ENCODE results near the gene ZNF398. TPM values are rescaled to one million over a fixed set of nuclear protein-coding genes. Genes with fewer than 3 reads are reported as not detected.
"Not testable (repeated sequence)": the region's sequence is repeated elsewhere in the genome, so short reads cannot be mapped to it uniquely, and the experiment has no call there.

The ZNF398 gene
- total and polyA plus RNA-seq, 11 donors = 2.1 to 14.4 (median 8.4) TPM

DNA sequence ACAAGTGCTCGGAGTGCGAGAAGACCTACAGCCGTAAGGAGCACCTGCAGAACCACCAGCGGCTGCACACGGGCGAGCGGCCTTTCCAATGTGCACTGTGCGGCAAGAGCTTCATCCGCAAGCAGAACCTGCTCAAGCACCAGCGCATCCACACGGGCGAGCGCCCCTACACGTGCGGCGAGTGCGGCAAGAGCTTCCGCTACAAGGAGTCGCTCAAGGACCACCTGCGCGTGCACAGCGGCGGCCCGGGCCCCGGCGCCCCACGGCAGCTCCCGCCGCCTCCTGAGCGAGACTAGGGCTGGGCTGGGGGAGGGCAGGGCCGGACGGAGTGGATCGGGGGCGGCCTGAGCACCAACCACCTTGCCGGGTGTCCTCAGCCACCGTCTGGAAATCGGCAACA lies 77.1 kb downstream of the ZNF398 start:
- TF ChIP-seq POLR2A (IDR thresholded peaks at IDR 0.05) = no peak
- TF ChIP-seq CTCF (IDR thresholded peaks at IDR 0.05) = no peak
- H3K36me3 ChIP-seq = peaks cover 0 to 62% (median 55%) of the 10 kb centered on the region in 9 donors
- intact Hi-C loops (cut with DNase I) = no loop called here
- WGBS, 4 donors = 96 to 99% (median 98%) methylated on average over 27 to 37 of the region's 37 CpGs
- no peaks in the 10 kb centered on the region for H3K27me3 ChIP-seq
- no peak overlapping the region for H3K27ac ChIP-seq
- no peak overlapping the region for H3K4me3 ChIP-seq
- DNase-seq (no peak), ATAC-seq (peak in 1 of 4 donors; percentile 6)
- no peaks in the 10 kb centered on the region for H3K4me1 ChIP-seq
- H3K9me3 ChIP-seq = no peaks in the 10 kb centered on the region

GRCh38 chr7:149225106-149225505 lies 77.9 kb downstream of the ZNF398 start:
- intact Hi-C loops (cut with DNase I) = no loop called here
- H3K27ac ChIP-seq = no peak overlapping the region
- peaks cover 0 to 55% (median 47%) of the 10 kb centered on the region in 9 donors for H3K36me3 ChIP-seq
- H3K27me3 ChIP-seq = no peaks in the 10 kb centered on the region
- no peak for DNase-seq
- no peaks in the 10 kb centered on the region for H3K9me3 ChIP-seq
- no peak for TF ChIP-seq CTCF (IDR thresholded peaks at IDR 0.05)
- no peak for TF ChIP-seq POLR2A (IDR thresholded peaks at IDR 0.05)
- no peaks in the 10 kb centered on the region for H3K4me1 ChIP-seq
- no peak overlapping the region for H3K4me3 ChIP-seq
- WGBS, 4 donors = 93 to 96% (median 94%) methylated on average over 18 to 19 of the region's 19 CpGs
- no peak for ATAC-seq

- 93 to 94% (median 93%) methylated on average over 12 to 22 of the region's 22 CpGs for WGBS, 4 donors
- Histone ChIP-seq H3K4me1 (no peaks in the 10 kb centered on the region), H3K36me3 (peaks cover 0 to 49% (median 42%) of the 10 kb centered on the region in 9 donors), H3K27ac (no peak overlapping the region), H3K9me3 (no peaks in the 10 kb centered on the region), H3K4me3 (no peak overlapping the region), H3K27me3 (no peaks in the 10 kb centered on the region)
- TF ChIP-seq CTCF (IDR thresholded peaks at IDR 0.05) (no peak), POLR2A (IDR thresholded peaks at IDR 0.05) (no peak)
- DNase-seq (no peak), ATAC-seq (peak in 2 of 4 donors; percentile 3 to 18)
- intact Hi-C loops (cut with DNase I) = no loop called here
Observed at GRCh38 chr7:149225656-149226055, 78.4 kb downstream of the ZNF398 start.

DNA sequence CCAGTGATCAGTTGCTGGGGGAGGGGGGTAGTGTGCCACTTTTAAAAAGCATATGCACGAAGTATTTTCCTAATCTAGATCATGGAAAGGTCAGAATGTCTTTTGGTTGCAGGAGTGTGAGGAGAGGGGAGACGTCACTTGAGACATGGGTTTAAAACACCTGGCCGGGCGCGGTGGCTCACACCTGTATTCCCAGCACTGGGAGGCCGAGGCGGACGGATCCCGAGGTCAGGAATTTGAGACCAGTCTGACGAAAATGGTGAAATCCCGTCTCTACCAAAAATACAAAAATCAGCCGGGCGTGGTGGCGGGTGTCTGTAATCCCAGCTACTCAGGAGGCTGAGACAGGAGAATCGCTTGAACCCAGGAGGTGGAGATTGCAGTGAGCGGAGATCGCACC lies 79.1 kb downstream of the ZNF398 start:
- intact Hi-C loops (cut with DNase I); DNase-seq: not testable (repeated sequence)
- 90 to 93% (median 90%) methylated on average over 17 of the region's 17 CpGs for WGBS, 4 donors

DNA sequence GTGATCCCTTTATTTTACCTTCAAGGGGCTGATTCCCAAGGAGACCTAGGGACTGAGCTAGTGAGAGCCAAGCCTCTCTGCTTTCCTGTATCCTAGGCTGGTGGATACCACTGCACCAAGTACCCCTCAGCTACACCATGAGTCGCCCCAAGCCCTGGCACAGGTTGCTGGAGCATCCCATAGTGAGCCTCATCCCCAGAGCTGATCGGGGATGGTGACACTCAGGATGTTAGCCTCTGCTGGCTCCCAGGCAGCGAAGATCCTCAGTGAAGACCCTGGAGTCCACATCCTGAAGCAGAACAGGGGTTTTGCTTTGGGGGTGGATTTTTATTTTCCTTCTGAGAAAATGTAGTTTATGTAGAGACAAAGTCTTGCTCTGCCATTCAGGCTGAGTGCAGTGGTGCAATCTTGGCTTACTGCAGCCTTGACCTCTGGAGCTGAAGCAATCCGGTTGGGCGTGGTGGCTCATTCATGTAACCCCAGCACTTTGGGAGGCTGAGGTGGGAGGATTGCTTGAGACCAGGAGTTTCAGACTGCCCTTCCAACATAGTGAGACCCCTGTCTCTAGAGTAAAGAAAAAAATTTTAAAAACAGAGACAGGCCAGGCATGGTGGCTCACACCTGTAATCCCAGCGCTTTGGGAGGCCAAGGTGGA lies 79.7 kb downstream of the ZNF398 start:
- Histone ChIP-seq H3K4me1 (no peaks in the 10 kb centered on the region), H3K36me3 (peaks cover 0 to 37% (median 31%) of the 10 kb centered on the region in 9 donors), H3K27me3 (no peaks in the 10 kb centered on the region), H3K9me3 (no peaks in the 10 kb centered on the region), H3K4me3 (no peak overlapping the region), H3K27ac (no peak overlapping the region)
- peak in 2 of 4 donors; percentile 14 to 19 for ATAC-seq
- DNase-seq = no peak
- TF ChIP-seq CTCF (IDR thresholded peaks at IDR 0.05) (no peak), POLR2A (IDR thresholded peaks at IDR 0.05) (no peak)
- intact Hi-C loops (cut with DNase I) = no loop called here
- WGBS, 4 donors = 80 to 99% (median 87%) methylated on average over 4 to 6 of the region's 6 CpGs

More for the DNA sequence above, 79.1 kb downstream of the ZNF398 start:
- not testable (repeated sequence) for H3K9me3 ChIP-seq, H3K4me1 ChIP-seq, ATAC-seq, H3K4me3 ChIP-seq, H3K27me3 ChIP-seq, H3K27ac ChIP-seq
- peaks cover 0 to 42% (median 35%) of the 10 kb centered on the region in 9 donors for H3K36me3 ChIP-seq
